Measurements from ENCODE around the gene MCU.

The MCU gene

DNA sequence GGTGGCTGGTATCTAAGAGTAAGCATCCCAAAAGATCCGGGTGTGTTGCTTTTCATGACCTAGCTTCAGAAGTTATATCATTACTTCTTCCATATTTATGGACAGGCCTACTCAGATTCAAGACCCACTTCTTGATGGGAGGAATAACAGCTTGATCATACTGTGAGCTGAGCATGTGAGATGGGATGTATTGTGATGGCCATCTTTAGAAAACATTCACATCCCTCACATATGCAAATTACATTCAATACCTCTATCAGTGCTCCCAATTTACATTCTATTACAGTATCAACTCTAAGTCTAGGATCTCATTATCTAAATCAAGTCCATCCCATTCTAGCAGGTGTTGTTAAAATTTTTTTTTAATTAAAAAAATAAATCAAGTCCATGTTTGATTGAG, 101.8 kb downstream of the MCU start:
- Histone ChIP-seq H3K4me3 (ENCODE audit: low read depth in 1 of 2, low read length in 2 of 2) (no peak overlapping the region), H3K27ac (ENCODE audit: low read length) (no peak overlapping the region), H3K9me3 (ENCODE audit: control insufficient read depth in 1 of 2, low read length in 2 of 2) (no peaks in the 10 kb centered on the region), H3K27me3 (ENCODE audit: low read depth, low read length) (no peaks in the 10 kb centered on the region), H3K36me3 (ENCODE audit: control insufficient read depth in 1 of 2, insufficient read depth in 2 of 2, low read length in 2 of 2) (no peaks in the 10 kb centered on the region), H3K4me1 (ENCODE audit: control insufficient read depth in 1 of 2, insufficient read depth in 2 of 2, low read length in 2 of 2) (no peaks in the 10 kb centered on the region)

DNA sequence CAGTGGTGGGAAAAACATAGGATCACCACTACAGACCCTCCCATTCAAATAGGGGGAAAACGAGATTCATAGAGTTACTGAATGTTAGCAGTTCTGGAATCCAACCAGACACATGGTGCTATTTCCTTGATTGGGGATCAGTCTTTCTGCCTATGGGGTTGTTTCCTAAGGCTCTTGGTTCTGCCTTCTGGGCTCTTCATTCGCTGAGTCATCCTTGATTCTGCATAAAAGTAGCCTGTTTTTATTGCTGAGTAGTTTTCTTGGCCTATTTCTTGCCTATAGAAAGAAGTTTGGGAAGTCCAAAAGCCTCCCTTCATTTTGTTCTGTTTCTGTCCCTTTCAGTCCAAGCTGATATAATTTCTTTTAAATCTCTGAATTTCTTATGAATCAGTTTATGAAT, 102.3 kb downstream of the MCU start:
- Histone ChIP-seq H3K9me3 (ENCODE audit: control insufficient read depth in 1 of 2, low read length in 2 of 2) (no peaks in the 10 kb centered on the region), H3K36me3 (ENCODE audit: control insufficient read depth in 1 of 2, insufficient read depth in 2 of 2, low read length in 2 of 2) (no peaks in the 10 kb centered on the region), H3K4me1 (ENCODE audit: control insufficient read depth in 1 of 2, insufficient read depth in 2 of 2, low read length in 2 of 2) (no peaks in the 10 kb centered on the region), H3K27me3 (ENCODE audit: low read depth, low read length) (no peaks in the 10 kb centered on the region), H3K4me3 (ENCODE audit: low read depth in 1 of 2, low read length in 2 of 2) (no peak overlapping the region), H3K27ac (ENCODE audit: low read length) (no peak overlapping the region)

- Histone ChIP-seq H3K4me3 (ENCODE audit: low read depth in 1 of 2, low read length in 2 of 2) (no peak overlapping the region), H3K27ac (ENCODE audit: low read length) (no peak overlapping the region), H3K36me3 (ENCODE audit: control insufficient read depth in 1 of 2, insufficient read depth in 2 of 2, low read length in 2 of 2) (no peaks in the 10 kb centered on the region), H3K4me1 (ENCODE audit: control insufficient read depth in 1 of 2, insufficient read depth in 2 of 2, low read length in 2 of 2) (peaks cover 0 to 4% of the 10 kb centered on the region in 2 donors), H3K9me3 (ENCODE audit: control insufficient read depth in 1 of 2, low read length in 2 of 2) (no peaks in the 10 kb centered on the region), H3K27me3 (ENCODE audit: low read depth, low read length) (no peaks in the 10 kb centered on the region)
Measured at GRCh38 chr10:72796042-72796441, 104.1 kb downstream of the MCU start.

GRCh38 chr10:72796538-72796937, 104.6 kb downstream of the MCU start:
- Histone ChIP-seq H3K9me3 (ENCODE audit: control insufficient read depth in 1 of 2, low read length in 2 of 2) (no peaks in the 10 kb centered on the region), H3K4me3 (ENCODE audit: low read depth in 1 of 2, low read length in 2 of 2) (no peak overlapping the region), H3K27ac (ENCODE audit: low read length) (no peak overlapping the region), H3K36me3 (ENCODE audit: control insufficient read depth in 1 of 2, insufficient read depth in 2 of 2, low read length in 2 of 2) (no peaks in the 10 kb centered on the region), H3K27me3 (ENCODE audit: low read depth, low read length) (no peaks in the 10 kb centered on the region), H3K4me1 (ENCODE audit: control insufficient read depth in 1 of 2, insufficient read depth in 2 of 2, low read length in 2 of 2) (peaks cover 0 to 4% of the 10 kb centered on the region in 2 donors)

- Histone ChIP-seq H3K36me3 (ENCODE audit: control insufficient read depth in 1 of 2, insufficient read depth in 2 of 2, low read length in 2 of 2) (peaks cover 0 to 4% of the 10 kb centered on the region in 2 donors), H3K27ac (ENCODE audit: low read length) (no peak overlapping the region), H3K4me3 (ENCODE audit: low read depth in 1 of 2, low read length in 2 of 2) (no peak overlapping the region), H3K4me1 (ENCODE audit: control insufficient read depth in 1 of 2, insufficient read depth in 2 of 2, low read length in 2 of 2) (peaks cover 0 to 4% of the 10 kb centered on the region in 2 donors), H3K9me3 (ENCODE audit: control insufficient read depth in 1 of 2, low read length in 2 of 2) (no peaks in the 10 kb centered on the region), H3K27me3 (ENCODE audit: low read depth, low read length) (no peaks in the 10 kb centered on the region)
Measured at GRCh38 chr10:72800000-72800740, 108.2 kb downstream of the MCU start.

GRCh38 chr10:72800741-72801092, 108.8 kb downstream of the MCU start:
- no peaks in the 10 kb centered on the region for H3K27me3 ChIP-seq (ENCODE audit: low read depth, low read length)
- H3K4me3 ChIP-seq (ENCODE audit: low read depth in 1 of 2, low read length in 2 of 2) = no peak overlapping the region
- peaks cover 0 to 4% of the 10 kb centered on the region in 2 donors for H3K4me1 ChIP-seq (ENCODE audit: control insufficient read depth in 1 of 2, insufficient read depth in 2 of 2, low read length in 2 of 2)
- no peaks in the 10 kb centered on the region for H3K9me3 ChIP-seq (ENCODE audit: control insufficient read depth in 1 of 2, low read length in 2 of 2)
- no peak overlapping the region for H3K27ac ChIP-seq (ENCODE audit: low read length)
- H3K36me3 ChIP-seq (ENCODE audit: control insufficient read depth in 1 of 2, insufficient read depth in 2 of 2, low read length in 2 of 2) = peaks cover 0 to 4% of the 10 kb centered on the region in 2 donors

GRCh38 chr10:72801263-72801868, 109.4 kb downstream of the MCU start:
- H3K27me3 ChIP-seq (ENCODE audit: low read depth, low read length) = no peaks in the 10 kb centered on the region
- peaks cover 0 to 4% of the 10 kb centered on the region in 2 donors for H3K4me1 ChIP-seq (ENCODE audit: control insufficient read depth in 1 of 2, insufficient read depth in 2 of 2, low read length in 2 of 2)
- peaks cover 0 to 4% of the 10 kb centered on the region in 2 donors for H3K36me3 ChIP-seq (ENCODE audit: control insufficient read depth in 1 of 2, insufficient read depth in 2 of 2, low read length in 2 of 2)
- H3K4me3 ChIP-seq (ENCODE audit: low read depth in 1 of 2, low read length in 2 of 2) = no peak overlapping the region
- no peak overlapping the region for H3K27ac ChIP-seq (ENCODE audit: low read length)
- H3K9me3 ChIP-seq (ENCODE audit: control insufficient read depth in 1 of 2, low read length in 2 of 2) = no peaks in the 10 kb centered on the region

DNA sequence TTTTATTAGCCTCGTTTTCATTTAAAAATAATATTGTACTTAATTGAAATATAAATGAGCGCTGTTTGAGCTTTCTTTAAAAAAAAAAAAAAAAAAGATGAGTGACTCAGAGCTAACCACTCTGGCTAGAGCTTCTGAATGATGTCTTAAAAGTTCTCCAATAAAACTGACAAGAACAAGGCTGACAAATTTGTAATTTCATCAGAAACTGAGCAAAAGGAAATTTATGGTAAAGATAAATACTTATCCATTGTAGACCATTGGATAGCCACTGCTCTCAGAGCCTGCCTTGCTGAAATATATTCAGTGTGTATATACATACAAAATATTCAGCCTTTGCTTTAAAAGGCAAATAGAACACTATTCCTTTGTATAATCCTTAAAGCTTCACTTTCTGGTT, 110.4 kb downstream of the MCU start:
- Histone ChIP-seq H3K27me3 (ENCODE audit: low read depth, low read length) (no peaks in the 10 kb centered on the region), H3K27ac (ENCODE audit: low read length) (peak overlapping the region; percentile 43), H3K9me3 (ENCODE audit: control insufficient read depth in 1 of 2, low read length in 2 of 2) (no peaks in the 10 kb centered on the region), H3K4me3 (ENCODE audit: low read depth in 1 of 2, low read length in 2 of 2) (no peak overlapping the region), H3K4me1 (ENCODE audit: control insufficient read depth in 1 of 2, insufficient read depth in 2 of 2, low read length in 2 of 2) (peaks cover 0 to 4% of the 10 kb centered on the region in 2 donors), H3K36me3 (ENCODE audit: control insufficient read depth in 1 of 2, insufficient read depth in 2 of 2, low read length in 2 of 2) (peaks cover 0 to 4% of the 10 kb centered on the region in 2 donors)

GRCh38 chr10:72802763-72803505, 111.0 kb downstream of the MCU start:
- no peaks in the 10 kb centered on the region for H3K27me3 ChIP-seq (ENCODE audit: low read depth, low read length)
- H3K4me1 ChIP-seq (ENCODE audit: control insufficient read depth in 1 of 2, insufficient read depth in 2 of 2, low read length in 2 of 2) = peaks cover 0 to 4% of the 10 kb centered on the region in 2 donors
- peak overlapping the region; percentile 43 for H3K27ac ChIP-seq (ENCODE audit: low read length)
- H3K4me3 ChIP-seq (ENCODE audit: low read depth in 1 of 2, low read length in 2 of 2) = peak overlapping the region in 1 of 2 donors; percentile 39
- no peaks in the 10 kb centered on the region for H3K9me3 ChIP-seq (ENCODE audit: control insufficient read depth in 1 of 2, low read length in 2 of 2)
- peaks cover 0 to 4% of the 10 kb centered on the region in 2 donors for H3K36me3 ChIP-seq (ENCODE audit: control insufficient read depth in 1 of 2, insufficient read depth in 2 of 2, low read length in 2 of 2)

GRCh38 chr10:72808001-72808400, 116.1 kb downstream of the MCU start:
- no peak overlapping the region for H3K4me3 ChIP-seq (ENCODE audit: low read depth in 1 of 2, low read length in 2 of 2)
- H3K27ac ChIP-seq (ENCODE audit: low read length) = no peak overlapping the region
- no peaks in the 10 kb centered on the region for H3K9me3 ChIP-seq (ENCODE audit: control insufficient read depth in 1 of 2, low read length in 2 of 2)
- H3K27me3 ChIP-seq (ENCODE audit: low read depth, low read length) = no peaks in the 10 kb centered on the region
- no peaks in the 10 kb centered on the region for H3K4me1 ChIP-seq (ENCODE audit: control insufficient read depth in 1 of 2, insufficient read depth in 2 of 2, low read length in 2 of 2)
- no peaks in the 10 kb centered on the region for H3K36me3 ChIP-seq (ENCODE audit: control insufficient read depth in 1 of 2, insufficient read depth in 2 of 2, low read length in 2 of 2)

- H3K27me3 ChIP-seq (ENCODE audit: low read depth, low read length) = no peaks in the 10 kb centered on the region
- H3K27ac ChIP-seq (ENCODE audit: low read length) = no peak overlapping the region
- no peaks in the 10 kb centered on the region for H3K9me3 ChIP-seq (ENCODE audit: control insufficient read depth in 1 of 2, low read length in 2 of 2)
- no peak overlapping the region for H3K4me3 ChIP-seq (ENCODE audit: low read depth in 1 of 2, low read length in 2 of 2)
- no peaks in the 10 kb centered on the region for H3K4me1 ChIP-seq (ENCODE audit: control insufficient read depth in 1 of 2, insufficient read depth in 2 of 2, low read length in 2 of 2)
- H3K36me3 ChIP-seq (ENCODE audit: control insufficient read depth in 1 of 2, insufficient read depth in 2 of 2, low read length in 2 of 2) = no peaks in the 10 kb centered on the region
Measured at GRCh38 chr10:72809006-72809405, 117.1 kb downstream of the MCU start.

Measured in muscle layer of duodenum (tissue), 2 donors.